ENCODE measurements around the gene MAP2K5.
"Not testable (repeated sequence)": the region's sequence is repeated elsewhere in the genome, so short reads cannot be mapped to it uniquely, and the experiment has no call there.

The MAP2K5 gene

DNA sequence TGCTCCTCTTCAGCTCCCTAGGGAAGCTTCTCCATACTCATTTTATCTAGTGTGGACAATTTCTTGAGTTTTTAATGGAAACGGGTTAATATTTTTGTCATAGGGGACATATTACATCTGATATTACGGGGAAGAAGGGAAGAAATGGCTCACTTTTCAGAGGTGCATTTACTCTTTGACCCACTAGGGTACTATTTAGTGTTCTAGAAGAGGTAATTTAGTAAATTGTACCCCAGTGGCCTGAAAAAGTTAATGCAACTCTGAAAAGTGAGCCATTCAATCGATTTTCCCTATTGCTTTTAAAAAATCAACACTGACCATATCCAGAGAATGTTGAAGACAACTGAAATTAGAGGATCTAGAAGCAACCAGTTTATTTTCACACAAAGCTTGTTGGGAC, 71.2 kb downstream of the MAP2K5 start:
- H3K36me3 ChIP-seq = no peaks in the 10 kb centered on the region
- H3K9me3 ChIP-seq (ENCODE audit: severe bottlenecking) = no peaks in the 10 kb centered on the region
- H3K4me3 ChIP-seq (ENCODE audit: low read depth, low read length) = no peak overlapping the region
- TF ChIP-seq, protein P1, sequence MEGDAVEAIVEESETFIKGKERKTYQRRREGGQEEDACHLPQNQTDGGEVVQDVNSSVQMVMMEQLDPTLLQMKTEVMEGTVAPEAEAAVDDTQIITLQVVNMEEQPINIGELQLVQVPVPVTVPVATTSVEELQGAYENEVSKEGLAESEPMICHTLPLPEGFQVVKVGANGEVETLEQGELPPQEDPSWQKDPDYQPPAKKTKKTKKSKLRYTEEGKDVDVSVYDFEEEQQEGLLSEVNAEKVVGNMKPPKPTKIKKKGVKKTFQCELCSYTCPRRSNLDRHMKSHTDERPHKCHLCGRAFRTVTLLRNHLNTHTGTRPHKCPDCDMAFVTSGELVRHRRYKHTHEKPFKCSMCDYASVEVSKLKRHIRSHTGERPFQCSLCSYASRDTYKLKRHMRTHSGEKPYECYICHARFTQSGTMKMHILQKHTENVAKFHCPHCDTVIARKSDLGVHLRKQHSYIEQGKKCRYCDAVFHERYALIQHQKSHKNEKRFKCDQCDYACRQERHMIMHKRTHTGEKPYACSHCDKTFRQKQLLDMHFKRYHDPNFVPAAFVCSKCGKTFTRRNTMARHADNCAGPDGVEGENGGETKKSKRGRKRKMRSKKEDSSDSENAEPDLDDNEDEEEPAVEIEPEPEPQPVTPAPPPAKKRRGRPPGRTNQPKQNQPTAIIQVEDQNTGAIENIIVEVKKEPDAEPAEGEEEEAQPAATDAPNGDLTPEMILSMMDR (IDR thresholded peaks at IDR 0.05; ENCODE audit: low read depth, low read length) = no peak
- no peak for DNase-seq
- H3K27me3 ChIP-seq (ENCODE audit: insufficient read depth, low read depth, severe bottlenecking) = no peaks in the 10 kb centered on the region
- H3K27ac ChIP-seq = no peak overlapping the region

DNA sequence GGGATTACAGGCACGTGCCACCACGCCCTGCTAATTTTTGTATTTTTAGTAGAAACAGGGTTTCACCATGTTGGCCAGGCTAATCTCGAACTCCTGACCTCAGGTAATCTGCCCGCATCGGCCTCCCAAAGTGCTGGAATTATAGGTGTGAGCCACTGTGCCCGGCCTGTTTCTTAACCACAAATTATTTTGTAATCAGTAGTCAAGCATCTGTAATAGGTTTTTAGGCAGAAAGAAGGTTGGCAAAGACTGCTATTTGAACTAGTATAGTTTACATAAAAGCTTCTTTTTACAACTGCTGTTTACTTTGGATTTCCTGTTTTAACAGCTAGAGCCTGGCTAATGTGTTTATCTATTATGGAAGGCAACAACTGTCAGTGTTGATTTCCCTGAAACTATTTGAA, 72.6 kb downstream of the MAP2K5 start:
- not testable (repeated sequence) for DNase-seq; H3K27me3 ChIP-seq (ENCODE audit: insufficient read depth, low read depth, severe bottlenecking); H3K27ac ChIP-seq; H3K36me3 ChIP-seq; H3K4me3 ChIP-seq (ENCODE audit: low read depth, low read length); H3K9me3 ChIP-seq (ENCODE audit: severe bottlenecking)

DNA sequence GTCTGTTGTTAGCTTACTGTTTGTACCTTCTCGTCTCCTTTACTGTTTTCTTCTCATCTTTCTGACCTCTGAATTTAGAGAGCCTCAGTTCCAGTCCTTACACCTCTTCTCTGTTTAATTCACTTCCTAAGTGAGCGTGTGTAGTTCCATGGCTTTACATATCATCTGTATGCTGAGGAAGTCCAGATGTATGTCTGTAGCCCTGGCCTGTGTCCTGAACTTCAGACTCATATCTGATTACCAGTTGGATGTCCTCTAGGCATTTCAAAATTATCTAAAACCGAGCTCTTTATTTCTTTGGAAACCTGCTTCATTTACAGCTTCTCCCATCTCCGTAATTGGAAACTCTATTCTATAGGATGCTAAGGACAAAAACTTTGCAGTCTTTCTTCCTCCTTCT, 75.8 kb downstream of the MAP2K5 start:
- Histone ChIP-seq H3K9me3 (ENCODE audit: severe bottlenecking) (no peaks in the 10 kb centered on the region), H3K27me3 (ENCODE audit: insufficient read depth, low read depth, severe bottlenecking) (no peaks in the 10 kb centered on the region), H3K36me3 (no peaks in the 10 kb centered on the region), H3K4me3 (ENCODE audit: low read depth, low read length) (no peak overlapping the region), H3K27ac (no peak overlapping the region)
- DNase-seq = no peak
- TF ChIP-seq, protein P1 (IDR thresholded peaks at IDR 0.05; ENCODE audit: low read depth, low read length) = no peak

DNA sequence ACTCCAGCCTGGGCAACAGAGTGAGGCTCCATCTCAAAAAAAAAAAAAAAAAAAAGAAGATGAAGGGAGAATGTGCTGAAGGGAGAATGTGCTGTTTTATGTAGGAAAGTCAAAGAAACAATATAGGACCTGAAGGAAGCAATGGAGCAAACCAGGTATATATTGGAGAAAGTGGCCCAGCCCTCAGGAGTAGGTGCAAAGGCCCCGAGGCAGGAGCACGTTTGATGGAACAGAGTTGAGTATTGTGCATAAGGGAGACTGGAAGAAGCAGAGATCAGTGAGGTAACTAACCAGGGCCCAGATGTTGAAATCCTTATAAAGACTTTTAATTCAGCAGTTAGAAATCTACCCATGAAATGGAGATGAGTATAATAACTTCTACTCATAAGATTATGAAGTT, 79.6 kb downstream of the MAP2K5 start:
- DNase-seq = no peak
- no peak overlapping the region for H3K27ac ChIP-seq
- H3K4me3 ChIP-seq (ENCODE audit: low read depth, low read length) = no peak overlapping the region
- H3K27me3 ChIP-seq (ENCODE audit: insufficient read depth, low read depth, severe bottlenecking) = no peaks in the 10 kb centered on the region
- no peaks in the 10 kb centered on the region for H3K36me3 ChIP-seq
- TF ChIP-seq, protein P1 (IDR thresholded peaks at IDR 0.05; ENCODE audit: low read depth, low read length) = no peak
- no peaks in the 10 kb centered on the region for H3K9me3 ChIP-seq (ENCODE audit: severe bottlenecking)

DNA sequence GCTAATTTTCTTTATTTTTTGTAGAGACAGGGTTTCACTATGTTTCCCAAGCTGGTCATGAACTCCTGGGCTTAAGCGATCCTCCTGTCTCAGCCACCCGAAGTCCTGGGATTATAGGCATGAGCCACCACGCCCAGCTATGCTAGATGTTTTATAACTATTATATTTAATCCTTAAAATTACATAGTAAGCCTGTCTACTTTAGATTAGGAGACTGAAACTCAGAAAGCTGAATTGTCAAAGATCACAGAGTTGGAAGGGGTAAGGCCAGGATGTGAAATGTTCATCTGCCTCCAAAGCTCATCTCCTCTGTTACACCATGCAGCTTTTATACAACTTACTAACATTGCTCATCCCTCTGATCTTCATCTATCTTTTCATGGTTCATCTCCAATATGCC, 89.8 kb downstream of the MAP2K5 start:
- no peaks in the 10 kb centered on the region for H3K36me3 ChIP-seq
- TF ChIP-seq, protein P1 (IDR thresholded peaks at IDR 0.05; ENCODE audit: low read depth, low read length) = no peak
- H3K9me3 ChIP-seq (ENCODE audit: severe bottlenecking) = no peaks in the 10 kb centered on the region
- DNase-seq = no peak
- no peak overlapping the region for H3K4me3 ChIP-seq (ENCODE audit: low read depth, low read length)
- H3K27ac ChIP-seq = no peak overlapping the region
- H3K27me3 ChIP-seq (ENCODE audit: insufficient read depth, low read depth, severe bottlenecking) = no peaks in the 10 kb centered on the region

DNA sequence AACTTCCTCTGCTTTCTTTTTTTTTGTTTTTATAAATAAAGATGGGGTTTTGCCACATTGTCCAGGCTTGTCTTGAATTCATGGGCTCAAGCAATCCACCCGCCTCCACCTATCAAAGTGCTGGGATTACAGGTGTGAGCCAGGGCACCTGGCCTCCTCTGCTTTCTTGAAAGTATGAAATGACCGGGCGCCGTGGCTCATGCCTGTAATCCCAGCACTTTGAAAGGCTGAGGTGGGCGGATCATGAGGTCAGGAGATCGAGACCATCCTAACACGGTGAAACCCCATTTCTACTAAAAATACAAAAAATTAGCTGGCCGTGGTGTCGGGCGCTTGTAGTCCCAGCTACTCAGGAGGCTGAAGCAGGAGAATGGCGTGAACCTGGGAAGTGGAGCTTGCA, 93.4 kb downstream of the MAP2K5 start:
- not testable (repeated sequence) for H3K4me3 ChIP-seq (ENCODE audit: low read depth, low read length); H3K36me3 ChIP-seq; H3K9me3 ChIP-seq (ENCODE audit: severe bottlenecking); H3K27ac ChIP-seq; H3K27me3 ChIP-seq (ENCODE audit: insufficient read depth, low read depth, severe bottlenecking); DNase-seq

DNA sequence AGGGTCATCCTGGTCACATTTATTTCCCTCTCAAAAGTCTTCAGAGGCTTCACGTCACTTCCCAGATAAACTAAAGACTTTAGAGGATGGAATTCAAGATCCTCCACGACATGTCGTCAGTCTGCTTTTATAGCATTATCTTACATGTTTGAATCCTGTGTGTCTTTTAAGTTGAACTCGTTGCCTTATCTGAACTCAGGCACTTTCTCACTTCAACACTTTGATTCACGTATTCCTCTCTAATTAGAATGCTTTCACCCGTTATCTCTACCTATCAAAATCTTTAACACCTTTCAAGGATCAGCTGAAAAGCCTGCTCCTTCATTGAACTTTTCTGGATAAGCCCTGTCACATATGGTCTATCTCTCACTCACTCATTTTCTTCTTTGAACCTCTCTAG, 97.1 kb downstream of the MAP2K5 start:
- TF ChIP-seq, protein P1 (IDR thresholded peaks at IDR 0.05; ENCODE audit: low read depth, low read length) = no peak
- Histone ChIP-seq H3K36me3 (no peaks in the 10 kb centered on the region), H3K4me3 (ENCODE audit: low read depth, low read length) (no peak overlapping the region), H3K9me3 (ENCODE audit: severe bottlenecking) (no peaks in the 10 kb centered on the region), H3K27ac (no peak overlapping the region), H3K27me3 (ENCODE audit: insufficient read depth, low read depth, severe bottlenecking) (no peaks in the 10 kb centered on the region)
- no peak for DNase-seq
